Psoas muscle (tissue), 8 donors: Measurements from ENCODE around the gene SLC2A13. TPM values are rescaled to one million over a fixed set of nuclear protein-coding genes. Genes with fewer than 3 reads are reported as not detected.

Experiments
- ATAC-seq, 4 donors: fragments of 200-7000 bp; cut with Tn5 transposase; one replicate each; pipeline ENCODE4 v1.9.1; 2020; ENCODE audit warnings: moderate library complexity in 3 of 4, mild to moderate bottlenecking in 2 of 4
- DNase-seq, 2 donors: peaks; one replicate each; pipeline ENCODE4 v3.0.0-alpha.2; 2020
- H3K27ac ChIP-seq: fragments of 200-600 bp; one replicate; pipeline ENCODE4 v1.8.0; 2022
- H3K27me3 ChIP-seq, 3 donors: fragments of 200-600 bp in 1 of 3; one replicate each; pipeline versions ENCODE4 v1.6.1 to v1.8.0; 2013 to 2022; ENCODE audit warnings: low read length in 2 of 3, mild to moderate bottlenecking in 2 of 3, moderate library complexity in 1 of 3; ENCODE audit not compliant: insufficient read depth in 3 of 3
- H3K36me3 ChIP-seq, 2 donors: fragments of 200-600 bp in 1 of 2; one replicate each; pipeline versions ENCODE4 v1.6.1 to v1.8.0; 2013 to 2022; ENCODE audit warnings: low read depth in 1 of 2, mild to moderate bottlenecking in 1 of 2, moderate library complexity in 1 of 2; ENCODE audit not compliant: insufficient read depth in 1 of 2
- H3K4me1 ChIP-seq: fragments of 200-600 bp; one replicate; pipeline ENCODE4 v1.8.0; 2022
- H3K4me3 ChIP-seq: fragments of 200-600 bp; one replicate; pipeline ENCODE4 v1.8.0; 2022; ENCODE audit warnings: mild to moderate bottlenecking
- H3K9me3 ChIP-seq: fragments of 200-600 bp; one replicate; pipeline ENCODE4 v1.8.0; 2022
- WGBS, 3 donors: extraction: QIAGEN DNeasy Blood & Tissue Kit; methylation state at CpG; one replicate each; pipeline versions ENCODE4 v1.1.6 to v1.1.7; 2013; 5-methylcytosine and 5-hydroxymethylcytosine counted together
- intact Hi-C, 2 donors: fragments of 100-400 bp; cut with DNase I; formaldehyde crosslinking; loops; one replicate each; pipeline versions ENCODE4 v1.11.0 to v1.14.2; 2022
- polyA plus RNA-seq, 3 donors: library from polyadenylated mRNA; stranded (reverse); fragments of 200-250 nt; gene quantifications; one replicate each; pipeline ENCODE4 v1.2.3, GENCODE V29; 2013
- total RNA-seq, 4 donors: library from RNA; stranded (reverse); fragmentation: NEBNext Ultra II Directional in 2 of 4; extraction: Animal tissue kit (Norgen Biotek cat#: 25700) in 2 of 4; gene quantifications; one replicate each; pipeline versions ENCODE4 v1.2.1 to v1.2.4, GENCODE V29; 2021 to 2023
- TF ChIP-seq, protein P1 (sequence below): fragments of 200-600 bp; IDR thresholded peaks from one replicate; pipeline ENCODE4 v1.8.0; 2022; ENCODE audit warnings: antibody characterized with exemption
- donor health status: healthy with polysubstance abuse.
- donor health status: DM: no; HTN: no; CAD: no; lungs with moderate emphysema.
- donor health status: Bipolar disorder and iron deficiency.
- donor health status: healthy.
- donor health status: DM: yes; HTN: yes; CAD: no.
- donor health status: DM: no; HTN: no; CAD: no.
- donor health status: DM: no; HTN: no; CAD: no.
- donor health status: DM: yes; HTN: yes; CAD: no.

Gene SLC2A13
- total and polyA plus RNA-seq, 7 donors: 0.39 to 1.7 (median 0.95) TPM

DNA sequence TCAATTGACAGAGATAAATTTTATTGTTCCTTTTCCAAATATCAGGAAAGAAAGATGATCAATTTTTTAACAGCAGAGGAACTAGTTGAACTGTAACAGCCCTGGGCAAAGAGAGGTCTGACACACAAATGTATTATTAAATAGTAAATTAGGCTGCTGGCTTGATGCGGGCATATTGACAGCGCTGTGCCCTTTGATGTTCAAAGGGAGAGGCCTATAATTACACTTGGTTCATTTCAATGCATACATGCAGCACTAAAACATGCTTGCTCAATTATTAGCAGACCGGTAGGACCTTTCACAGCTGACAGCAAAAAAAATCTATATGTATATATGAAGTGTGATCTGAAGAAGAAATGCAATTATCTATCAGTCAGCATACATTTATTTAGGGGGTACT lies 219.8 kb downstream of the SLC2A13 start:
- 86 to 92% (median 87%) methylated on average over 3 of the region's 3 CpGs for WGBS, 3 donors
- intact Hi-C loops: no loop called here

DNA sequence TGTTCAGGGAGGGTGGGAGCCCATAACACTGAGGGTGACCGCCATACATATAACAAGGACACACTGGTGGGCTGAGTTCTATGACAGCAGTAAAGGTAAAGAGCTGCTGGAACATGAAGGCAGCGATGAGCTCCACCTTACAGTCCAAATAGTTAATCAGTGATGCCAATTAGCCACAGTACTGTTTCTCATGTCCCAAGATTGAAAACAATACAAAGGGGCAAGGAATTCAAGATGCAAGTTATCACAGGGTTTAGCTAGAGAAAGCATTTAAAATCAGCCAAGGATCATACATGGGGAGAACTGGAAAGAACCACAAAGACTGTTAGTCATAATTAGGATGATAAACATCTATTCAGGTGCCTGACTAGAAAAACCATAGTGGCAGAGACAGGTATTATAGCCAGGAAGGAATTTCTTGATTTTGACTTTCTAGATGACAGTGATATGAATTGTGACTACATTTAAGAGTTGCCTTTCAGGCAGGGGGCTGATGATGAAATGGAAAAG lies 221.2 kb downstream of the SLC2A13 start:
- H3K27ac ChIP-seq: no peak overlapping the region
- no peaks in the 10 kb centered on the region for H3K9me3 ChIP-seq
- DNase-seq: no peak
- WGBS, 3 donors: 91 to 96% (median 95%) methylated on average over 2 of the region's 2 CpGs
- no peaks in the 10 kb centered on the region for H3K27me3 ChIP-seq
- no peak overlapping the region for H3K4me3 ChIP-seq
- intact Hi-C loops: no loop called here
- TF ChIP-seq, protein P1, sequence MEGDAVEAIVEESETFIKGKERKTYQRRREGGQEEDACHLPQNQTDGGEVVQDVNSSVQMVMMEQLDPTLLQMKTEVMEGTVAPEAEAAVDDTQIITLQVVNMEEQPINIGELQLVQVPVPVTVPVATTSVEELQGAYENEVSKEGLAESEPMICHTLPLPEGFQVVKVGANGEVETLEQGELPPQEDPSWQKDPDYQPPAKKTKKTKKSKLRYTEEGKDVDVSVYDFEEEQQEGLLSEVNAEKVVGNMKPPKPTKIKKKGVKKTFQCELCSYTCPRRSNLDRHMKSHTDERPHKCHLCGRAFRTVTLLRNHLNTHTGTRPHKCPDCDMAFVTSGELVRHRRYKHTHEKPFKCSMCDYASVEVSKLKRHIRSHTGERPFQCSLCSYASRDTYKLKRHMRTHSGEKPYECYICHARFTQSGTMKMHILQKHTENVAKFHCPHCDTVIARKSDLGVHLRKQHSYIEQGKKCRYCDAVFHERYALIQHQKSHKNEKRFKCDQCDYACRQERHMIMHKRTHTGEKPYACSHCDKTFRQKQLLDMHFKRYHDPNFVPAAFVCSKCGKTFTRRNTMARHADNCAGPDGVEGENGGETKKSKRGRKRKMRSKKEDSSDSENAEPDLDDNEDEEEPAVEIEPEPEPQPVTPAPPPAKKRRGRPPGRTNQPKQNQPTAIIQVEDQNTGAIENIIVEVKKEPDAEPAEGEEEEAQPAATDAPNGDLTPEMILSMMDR: no peak
- no peaks in the 10 kb centered on the region for H3K4me1 ChIP-seq
- ATAC-seq: no peak
- no peaks in the 10 kb centered on the region for H3K36me3 ChIP-seq

More for the DNA sequence above, 219.8 kb downstream of the SLC2A13 start:
- Histone ChIP-seq H3K4me1 (no peaks in the 10 kb centered on the region), H3K4me3 (no peak overlapping the region), H3K36me3 (no peaks in the 10 kb centered on the region), H3K27me3 (no peaks in the 10 kb centered on the region), H3K9me3 (no peaks in the 10 kb centered on the region), H3K27ac (no peak overlapping the region)
- TF ChIP-seq, protein P1: no peak
- ATAC-seq: no peak
- DNase-seq: no peak

DNA sequence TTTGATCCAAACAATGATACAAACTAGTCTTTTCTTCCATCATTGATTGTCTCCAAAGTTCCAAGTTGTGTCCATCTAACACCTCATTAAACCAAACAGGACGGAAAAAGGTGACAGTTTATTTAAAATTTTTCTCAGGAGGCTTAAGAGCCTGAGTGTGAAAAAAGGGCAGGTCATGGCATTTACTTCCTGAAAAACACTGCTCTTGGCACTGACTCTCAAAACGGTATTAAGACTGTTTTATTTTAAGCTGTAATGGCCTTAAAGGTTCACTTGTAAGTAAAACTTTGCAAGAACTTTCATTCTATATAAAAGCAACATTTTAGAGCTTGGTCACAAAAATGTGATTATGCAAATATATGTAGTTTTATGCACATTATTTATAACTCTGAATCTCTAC lies 222.5 kb downstream of the SLC2A13 start:
- intact Hi-C loops: no loop called here
- H3K9me3 ChIP-seq: peaks cover 4% of the 10 kb centered on the region
- H3K4me1 ChIP-seq: no peaks in the 10 kb centered on the region
- H3K36me3 ChIP-seq: no peaks in the 10 kb centered on the region
- no peaks in the 10 kb centered on the region for H3K27me3 ChIP-seq
- no peak overlapping the region for H3K27ac ChIP-seq
- no peak overlapping the region for H3K4me3 ChIP-seq
- DNase-seq (no peak), ATAC-seq (no peak)
- WGBS, 3 donors: 30 to 38% (median 37%) methylated on average over 2 of the region's 2 CpGs
- TF ChIP-seq, protein P1: no peak

DNA sequence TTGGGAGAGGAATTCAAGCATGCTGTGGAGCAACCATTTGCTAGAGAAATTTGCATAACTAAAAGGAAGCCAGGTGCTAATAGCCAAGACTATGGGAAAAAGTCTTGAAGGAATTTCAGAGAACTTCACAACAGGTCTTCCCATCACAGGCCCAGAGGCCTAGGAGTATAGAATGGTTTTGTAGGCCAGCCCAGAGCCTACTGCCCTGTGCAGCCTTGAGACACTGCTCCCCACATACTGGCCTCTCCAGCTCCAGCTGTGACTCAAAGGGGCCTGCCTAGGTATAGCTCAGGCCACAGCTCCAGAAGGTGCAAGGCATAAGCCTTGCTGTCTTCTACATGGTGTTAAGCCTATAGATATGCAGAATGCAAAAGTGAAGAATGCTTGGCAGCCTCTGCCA lies 227.1 kb downstream of the SLC2A13 start:
- Histone ChIP-seq H3K36me3 (no peaks in the 10 kb centered on the region), H3K9me3 (peaks cover 4% of the 10 kb centered on the region), H3K4me3 (no peak overlapping the region), H3K4me1 (no peaks in the 10 kb centered on the region), H3K27ac (no peak overlapping the region), H3K27me3 (no peaks in the 10 kb centered on the region)
- TF ChIP-seq, protein P1: no peak
- DNase-seq (no peak), ATAC-seq (no peak)
- intact Hi-C loops: no loop called here

DNA sequence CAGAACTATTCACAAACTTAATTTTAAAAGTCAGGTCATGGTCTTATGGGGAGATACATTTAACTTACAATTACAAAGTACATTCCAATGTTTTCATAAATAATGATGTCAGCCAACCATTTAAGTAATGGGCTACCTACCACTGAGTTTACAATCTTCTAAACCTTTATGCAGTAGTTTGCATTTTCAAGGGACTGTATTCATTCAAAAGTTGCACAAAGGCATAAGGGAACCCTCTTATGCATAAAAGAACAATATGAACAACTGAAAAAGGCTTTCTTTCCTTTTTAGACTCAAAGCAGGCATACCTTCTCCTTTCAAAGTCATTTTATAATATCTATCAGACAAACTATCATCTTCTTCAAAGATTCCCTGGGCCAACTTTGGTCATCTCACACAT lies 230.2 kb downstream of the SLC2A13 start:
- Histone ChIP-seq H3K27ac (no peak overlapping the region), H3K27me3 (no peaks in the 10 kb centered on the region), H3K4me3 (no peak overlapping the region), H3K4me1 (no peaks in the 10 kb centered on the region), H3K9me3 (peaks cover 4% of the 10 kb centered on the region), H3K36me3 (no peaks in the 10 kb centered on the region)
- TF ChIP-seq, protein P1: no peak
- no peak for DNase-seq
- no peak for ATAC-seq
- intact Hi-C loops: no loop called here
